Stimulated activated naive CD8-positive, alpha-beta T cell treated with anti-CD3 and anti-CD28 coated beads, Interleukin-15, Interleukin-2, amounts not matched to agents 100 U/mL and 50 U/mL, for 24 hours (primary cell): Measurements from ENCODE around the gene FURIN.
"Not testable (repeated sequence)": the region's sequence is repeated elsewhere in the genome, so short reads cannot be mapped to it uniquely, and the experiment has no call there.

Experiments used
- ATAC-seq: fragments of 150-1000 bp; cut with Tn5 transposase; one replicate; pipeline ENCODE4 v1.10.0; 2021
- DNase-seq: peaks from one replicate; pipeline ENCODE4 v3.0.0; 2021

The FURIN gene

GRCh38 chr15:90902840-90903732, 34.7 kb downstream of the FURIN start, which contains the start of gene MAN2A2:
Gene MAN2A2, plus strand, starts transcription at chr15:90903302. Its CDS starts 906 bp downstream, at chr15:90904208.
- ATAC-seq (peak; percentile 71), DNase-seq (peak; percentile 86)

- DNase-seq (peak; percentile 33), ATAC-seq (no peak)
Observed at GRCh38 chr15:90903733-90904536, 35.5 kb downstream of the FURIN start.

- ATAC-seq (no peak), DNase-seq (no peak)
Observed at GRCh38 chr15:90904746-90905145, 36.4 kb downstream of the FURIN start.

- ATAC-seq (no peak), DNase-seq (no peak)
Observed at GRCh38 chr15:90905306-90906180, 37.2 kb downstream of the FURIN start.

- no peak for DNase-seq
- no peak for ATAC-seq
Observed at GRCh38 chr15:90906181-90906849, 37.9 kb downstream of the FURIN start.

- no peak for ATAC-seq
Observed at GRCh38 chr15:90907051-90907660, 38.8 kb downstream of the FURIN start.

GRCh38 chr15:90907838-90908507, 39.6 kb downstream of the FURIN start:
- ATAC-seq (no peak), DNase-seq (no peak)

More at GRCh38 chr15:90907051-90907660, 38.8 kb downstream of the FURIN start:
- DNase-seq, result no peak

- ATAC-seq, DNase-seq: not testable (repeated sequence)
Observed at GRCh38 chr15:90909449-90909848, 41.1 kb downstream of the FURIN start.

GRCh38 chr15:90909976-90910375, 41.6 kb downstream of the FURIN start:
- ATAC-seq (no peak), DNase-seq (no peak)

GRCh38 chr15:90910441-90911301, 42.3 kb downstream of the FURIN start:
- no peak for ATAC-seq
- no peak for DNase-seq

- ATAC-seq, result no peak
- no peak for DNase-seq
Observed at GRCh38 chr15:90911302-90911623, 42.9 kb downstream of the FURIN start.

GRCh38 chr15:90911906-90912769, 43.8 kb downstream of the FURIN start:
- DNase-seq (no peak), ATAC-seq (no peak)

GRCh38 chr15:90912770-90913075, 44.3 kb downstream of the FURIN start:
- DNase-seq (no peak), ATAC-seq (no peak)

GRCh38 chr15:90913398-90913944, 45.1 kb downstream of the FURIN start:
- DNase-seq (no peak), ATAC-seq (no peak)

GRCh38 chr15:90914305-90915080, 46.1 kb downstream of the FURIN start:
- no peak for DNase-seq
- ATAC-seq, result no peak

GRCh38 chr15:90915216-90915807, 46.9 kb downstream of the FURIN start:
- DNase-seq (no peak), ATAC-seq (no peak)

GRCh38 chr15:90915808-90916440, 47.5 kb downstream of the FURIN start:
- no peak for ATAC-seq
- DNase-seq, result no peak
